Endodermal cell (in vitro differentiated cells): ENCODE data around the gene UGT1A3. TPM values are rescaled to one million over a fixed set of nuclear protein-coding genes. Genes with fewer than 3 reads are reported as not detected.

Experiments
- DNase-seq: peaks from one replicate; pipeline ENCODE4 v3.0.0-alpha.2; 2017
- H3K27ac ChIP-seq: 2 replicates; pipeline ENCODE4 v1.5.1; 2013; ENCODE audit warnings: mild to moderate bottlenecking, low read depth, low read length, moderate library complexity
- H3K27me3 ChIP-seq: 2 replicates; pipeline ENCODE4 v1.6.1; 2013; ENCODE audit warnings: mild to moderate bottlenecking, low read length, moderate library complexity; ENCODE audit not compliant: insufficient read depth, control insufficient read depth, poor library complexity, severe bottlenecking
- H3K36me3 ChIP-seq: 2 replicates; pipeline ENCODE4 v1.7.0; 2013; ENCODE audit warnings: mild to moderate bottlenecking, low read length, moderate library complexity; ENCODE audit not compliant: control insufficient read depth, insufficient read depth
- H3K4me1 ChIP-seq: one replicate; pipeline ENCODE4 v1.7.0; 2013; ENCODE audit warnings: low read length; ENCODE audit not compliant: control insufficient read depth, insufficient read depth
- H3K4me3 ChIP-seq: 2 replicates; pipeline ENCODE4 v1.5.1; 2013; ENCODE audit warnings: mild to moderate bottlenecking, low read length, moderate library complexity
- H3K9ac ChIP-seq: 2 replicates; pipeline ENCODE4 v1.6.1; 2013; ENCODE audit warnings: mild to moderate bottlenecking, low read length, moderate library complexity; ENCODE audit not compliant: poor library complexity, severe bottlenecking; ENCODE audit errors: extremely low read depth
- H3K9me3 ChIP-seq: 2 replicates; pipeline ENCODE4 v1.6.1; 2013; ENCODE audit warnings: mild to moderate bottlenecking, low read length, moderate library complexity; ENCODE audit not compliant: control insufficient read depth
- H3K27ac Mint-ChIP-seq: 2 replicates; pipeline ENCODE4 v1.8.0; 2020; ENCODE audit warnings: mixed read lengths
- H3K27me3 Mint-ChIP-seq: 2 replicates; pipeline ENCODE4 v1.8.0; 2021; ENCODE audit warnings: mild to moderate bottlenecking, mixed read lengths; ENCODE audit not compliant: insufficient read depth
- H3K36me3 Mint-ChIP-seq: 2 replicates; pipeline ENCODE4 v1.8.0; 2020; ENCODE audit warnings: low read depth, mixed read lengths
- H3K4me1 Mint-ChIP-seq: 2 replicates; pipeline ENCODE4 v1.8.0; 2020; ENCODE audit warnings: mixed read lengths
- H3K4me3 Mint-ChIP-seq: 2 replicates; pipeline ENCODE4 v1.8.0; 2020; ENCODE audit warnings: mild to moderate bottlenecking, moderate library complexity, mixed read lengths
- H3K9me3 Mint-ChIP-seq: 2 replicates; pipeline ENCODE4 v1.8.0; 2020; ENCODE audit warnings: mild to moderate bottlenecking, mixed read lengths
- WGBS, 2 experiments: methylation state at CpG; one replicate each; pipeline versions ENCODE4 v1.1.5 to v1.1.7; 2013; ENCODE audit warnings: missing lambda C conversion rate in 2 of 2, mixed read lengths in 1 of 2; ENCODE audit not compliant: insufficient coverage in 1 of 2, insufficient read length in 1 of 2; 5-methylcytosine and 5-hydroxymethylcytosine counted together
- total RNA-seq, 2 donors: library from RNA; stranded (reverse); fragmentation: NEBNext Ultra II Directional in 1 of 2; extraction: Animal tissue kit (Norgen Biotek cat#: 25700) in 1 of 2; gene quantifications; 2 replicates in 1 of 2; 3 replicates in 1 of 2; pipeline ENCODE4 v1.2.1, GENCODE V29; 2021
- TF ChIP-seq, protein P1 (sequence below): fragments of 200-600 bp; sonication (generic); conservative IDR thresholded peaks from 2 replicates; pipeline ENCODE4 v1.5.0; 2021; ENCODE audit warnings: antibody characterized with exemption, mild to moderate bottlenecking

The UGT1A3 gene
- total RNA-seq, 2 donors from 2014 or later = not detected

GRCh38 chr2:233708942-233709341 lies 19.9 kb upstream of the UGT1A3 start:
- Mint-ChIP-seq H3K4me1 (peaks cover 5% of the 10 kb centered on the region), H3K4me3 (no peak overlapping the region), H3K36me3 (no peaks in the 10 kb centered on the region), H3K27ac (no peak overlapping the region), H3K9me3 (no peaks in the 10 kb centered on the region), H3K27me3 (no peaks in the 10 kb centered on the region)
- TF ChIP-seq, protein P1, sequence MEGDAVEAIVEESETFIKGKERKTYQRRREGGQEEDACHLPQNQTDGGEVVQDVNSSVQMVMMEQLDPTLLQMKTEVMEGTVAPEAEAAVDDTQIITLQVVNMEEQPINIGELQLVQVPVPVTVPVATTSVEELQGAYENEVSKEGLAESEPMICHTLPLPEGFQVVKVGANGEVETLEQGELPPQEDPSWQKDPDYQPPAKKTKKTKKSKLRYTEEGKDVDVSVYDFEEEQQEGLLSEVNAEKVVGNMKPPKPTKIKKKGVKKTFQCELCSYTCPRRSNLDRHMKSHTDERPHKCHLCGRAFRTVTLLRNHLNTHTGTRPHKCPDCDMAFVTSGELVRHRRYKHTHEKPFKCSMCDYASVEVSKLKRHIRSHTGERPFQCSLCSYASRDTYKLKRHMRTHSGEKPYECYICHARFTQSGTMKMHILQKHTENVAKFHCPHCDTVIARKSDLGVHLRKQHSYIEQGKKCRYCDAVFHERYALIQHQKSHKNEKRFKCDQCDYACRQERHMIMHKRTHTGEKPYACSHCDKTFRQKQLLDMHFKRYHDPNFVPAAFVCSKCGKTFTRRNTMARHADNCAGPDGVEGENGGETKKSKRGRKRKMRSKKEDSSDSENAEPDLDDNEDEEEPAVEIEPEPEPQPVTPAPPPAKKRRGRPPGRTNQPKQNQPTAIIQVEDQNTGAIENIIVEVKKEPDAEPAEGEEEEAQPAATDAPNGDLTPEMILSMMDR = no peak
- H3K36me3 ChIP-seq = no peaks in the 10 kb centered on the region
- no peak overlapping the region for H3K27ac ChIP-seq
- DNase-seq = no peak
- WGBS, 2 experiments = 89 to 100% methylated on average over 1 to 4 of the region's 5 CpGs
- H3K27me3 ChIP-seq = no peaks in the 10 kb centered on the region
- no peak overlapping the region for H3K9ac ChIP-seq
- no peak overlapping the region for H3K4me3 ChIP-seq
- H3K4me1 ChIP-seq = no peaks in the 10 kb centered on the region
- H3K9me3 ChIP-seq = no peaks in the 10 kb centered on the region

GRCh38 chr2:233711312-233712008 lies 17.4 kb upstream of the UGT1A3 start:
- TF ChIP-seq, protein P1 = peak; percentile 96
- no peaks in the 10 kb centered on the region for H3K36me3 ChIP-seq
- H3K27ac ChIP-seq = no peak overlapping the region
- H3K27ac Mint-ChIP-seq = no peak overlapping the region
- H3K27me3 ChIP-seq = no peaks in the 10 kb centered on the region
- no peak overlapping the region for H3K9ac ChIP-seq
- H3K4me1 Mint-ChIP-seq = peaks cover 5% of the 10 kb centered on the region
- H3K4me1 ChIP-seq = no peaks in the 10 kb centered on the region
- no peak overlapping the region for H3K4me3 ChIP-seq
- no peak overlapping the region for H3K4me3 Mint-ChIP-seq
- WGBS, 2 experiments = 48 to 58% methylated on average over 10 to 11 of the region's 11 CpGs
- DNase-seq = peak; percentile 93
- no peaks in the 10 kb centered on the region for H3K36me3 Mint-ChIP-seq
- H3K27me3 Mint-ChIP-seq = peaks cover 7% of the 10 kb centered on the region
- no peaks in the 10 kb centered on the region for H3K9me3 ChIP-seq
- no peaks in the 10 kb centered on the region for H3K9me3 Mint-ChIP-seq

DNA sequence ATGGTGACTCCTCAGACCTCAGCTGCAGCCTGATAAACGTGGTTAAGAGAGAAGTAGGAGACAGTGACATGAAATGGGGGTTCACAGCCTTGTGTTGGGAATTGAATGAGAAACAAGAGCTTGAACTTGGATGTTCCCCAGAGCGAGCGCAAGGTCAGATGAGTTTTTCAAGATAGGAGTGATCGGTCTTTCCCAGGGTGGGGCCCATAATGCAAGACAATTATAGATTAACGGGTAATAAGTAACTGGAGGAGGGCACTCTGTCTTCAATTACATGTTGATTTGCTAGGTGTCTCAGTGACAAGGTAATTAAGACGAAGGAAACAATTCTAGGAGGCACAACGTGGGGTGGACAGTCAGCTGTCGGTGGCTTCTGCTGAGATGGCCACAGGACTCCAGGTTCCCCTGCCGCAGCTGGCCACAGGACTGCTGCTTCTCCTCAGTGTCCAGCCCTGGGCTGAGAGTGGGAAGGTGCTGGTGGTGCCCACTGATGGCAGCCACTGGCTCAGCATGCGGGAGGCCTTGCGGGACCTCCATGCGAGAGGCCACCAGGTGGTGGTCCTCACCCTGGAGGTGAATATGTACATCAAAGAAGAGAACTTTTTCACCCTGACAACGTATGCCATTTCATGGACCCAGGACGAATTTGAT lies 16.1 kb upstream of the UGT1A3 start, which contains the start of gene UGT1A5:
TSS of gene UGT1A5 (plus strand) at position 297 of the 651 bp plus-strand sequence. CDS start at position 382, 85 bp downstream.
- no peak within 1 kb of the TSS for H3K9ac ChIP-seq
- H3K4me3 ChIP-seq = no peak within 1 kb of the TSS
- H3K9me3 ChIP-seq = no peaks in the 10 kb centered on the region
- no peak within 1 kb of the TSS for H3K27ac ChIP-seq
- no peaks in the 10 kb centered on the region for H3K9me3 Mint-ChIP-seq
- no peaks in the 10 kb centered on the region for H3K27me3 ChIP-seq
- no peaks in the 10 kb centered on the region for H3K36me3 Mint-ChIP-seq
- 92% methylated on average over 11 to 14 of the region's 14 CpGs for WGBS, 2 experiments
- no peak within 1 kb of the TSS for H3K4me3 Mint-ChIP-seq
- H3K27ac Mint-ChIP-seq = no peak within 1 kb of the TSS
- no peaks in the 10 kb centered on the region for H3K36me3 ChIP-seq
- no peaks in the 10 kb centered on the region for H3K4me1 ChIP-seq
- DNase-seq = no peak
- TF ChIP-seq, protein P1 = no peak
- peaks cover 13% of the 10 kb centered on the region for H3K27me3 Mint-ChIP-seq
- peaks cover 5% of the 10 kb centered on the region for H3K4me1 Mint-ChIP-seq
